Ramos (cell line): ENCODE results near the gene RCAN3.
"Not testable (repeated sequence)": the region's sequence is repeated elsewhere in the genome, so short reads cannot be mapped to it uniquely, and the experiment has no call there.

Experiments used
- in situ Hi-C: fragments of 300-500 bp; cut with MboI; formaldehyde crosslinking; loops from one replicate; pipeline ENCODE4 v1.14.3; 2022; ENCODE audit warnings: low sequenced_read_pairs; ENCODE audit not compliant: unreplicated experiment

RCAN3 gene

DNA sequence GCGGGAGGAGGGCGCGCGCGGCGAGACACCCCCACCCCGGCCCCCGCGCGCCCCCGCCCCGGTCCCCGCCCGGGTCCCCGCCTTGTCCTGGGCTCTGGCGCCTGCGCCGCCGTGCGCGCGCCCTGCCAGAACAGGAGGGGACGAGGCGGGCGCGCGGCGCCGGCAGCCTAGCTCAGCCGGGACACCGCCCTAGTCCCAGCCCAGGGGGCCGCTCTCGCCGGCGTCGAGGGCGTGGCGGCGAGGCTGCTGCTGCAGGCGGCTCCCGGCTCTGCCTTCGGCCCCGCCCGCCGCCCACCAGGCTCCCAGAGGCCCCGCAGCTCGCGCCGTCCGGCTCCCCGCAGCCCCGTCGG, at the start of gene RCAN3:
Gene RCAN3, plus strand, starts transcription at position 128 of the 350 bp plus-strand sequence. CDS start 11,537 bp downstream, outside the sequence.
- in situ Hi-C loops: no loop called here

DNA sequence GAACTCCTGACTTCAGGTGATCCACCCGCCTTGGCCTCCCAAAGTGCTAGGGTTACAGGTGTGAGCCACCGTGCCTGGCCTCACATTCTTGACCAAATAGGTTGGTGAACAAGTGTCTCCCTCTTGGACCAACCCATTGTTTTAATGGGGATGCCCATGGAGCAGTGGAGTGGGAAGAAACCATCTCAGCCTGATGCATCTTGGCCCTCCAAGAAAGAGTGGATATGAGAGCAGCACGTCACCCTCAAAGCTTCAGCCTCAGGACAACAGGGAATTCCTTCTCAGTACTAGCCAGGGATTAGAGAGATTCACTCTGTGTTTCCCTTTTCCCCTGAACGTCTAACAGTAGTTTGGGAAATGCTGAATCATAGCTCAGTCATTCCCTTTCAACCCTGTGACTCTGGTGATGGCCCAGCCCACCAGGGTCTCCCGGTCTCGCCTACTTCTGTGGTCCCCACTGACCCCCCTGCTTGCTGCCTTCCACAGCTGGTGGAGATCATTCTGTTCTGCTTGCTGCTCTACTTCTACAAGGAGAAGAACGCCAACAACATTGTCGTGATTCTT, 49.6 kb upstream of the RCAN3 start:
- in situ Hi-C loops: no loop called here

DNA sequence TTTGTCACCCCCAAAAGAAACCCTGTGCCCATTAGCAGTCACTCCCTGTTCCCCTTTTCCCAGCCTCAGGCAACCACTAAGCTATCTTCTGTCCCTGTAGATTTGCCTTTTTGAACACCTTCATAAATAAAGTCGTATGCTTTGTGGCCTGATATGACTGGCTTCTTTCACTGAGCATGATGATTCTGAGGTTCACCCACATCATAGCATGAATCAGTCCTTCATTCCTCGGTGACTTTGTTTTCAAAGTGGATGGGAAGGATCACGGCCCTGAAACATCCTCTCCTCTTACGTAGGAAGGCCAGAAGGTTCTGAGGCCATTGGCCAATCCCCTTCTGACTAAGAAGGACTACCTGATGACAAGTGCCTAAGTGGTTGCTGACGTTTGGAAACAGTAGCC, 48.0 kb upstream of the RCAN3 start:
- in situ Hi-C loops: no loop called here

- in situ Hi-C loops: no loop called here
These were observed 47.4 kb upstream of the RCAN3 start for GRCh38 chr1:24455272-24455671.

GRCh38 chr1:24457866-24458265, 44.8 kb upstream of the RCAN3 start:
- in situ Hi-C loops: no loop called here

DNA sequence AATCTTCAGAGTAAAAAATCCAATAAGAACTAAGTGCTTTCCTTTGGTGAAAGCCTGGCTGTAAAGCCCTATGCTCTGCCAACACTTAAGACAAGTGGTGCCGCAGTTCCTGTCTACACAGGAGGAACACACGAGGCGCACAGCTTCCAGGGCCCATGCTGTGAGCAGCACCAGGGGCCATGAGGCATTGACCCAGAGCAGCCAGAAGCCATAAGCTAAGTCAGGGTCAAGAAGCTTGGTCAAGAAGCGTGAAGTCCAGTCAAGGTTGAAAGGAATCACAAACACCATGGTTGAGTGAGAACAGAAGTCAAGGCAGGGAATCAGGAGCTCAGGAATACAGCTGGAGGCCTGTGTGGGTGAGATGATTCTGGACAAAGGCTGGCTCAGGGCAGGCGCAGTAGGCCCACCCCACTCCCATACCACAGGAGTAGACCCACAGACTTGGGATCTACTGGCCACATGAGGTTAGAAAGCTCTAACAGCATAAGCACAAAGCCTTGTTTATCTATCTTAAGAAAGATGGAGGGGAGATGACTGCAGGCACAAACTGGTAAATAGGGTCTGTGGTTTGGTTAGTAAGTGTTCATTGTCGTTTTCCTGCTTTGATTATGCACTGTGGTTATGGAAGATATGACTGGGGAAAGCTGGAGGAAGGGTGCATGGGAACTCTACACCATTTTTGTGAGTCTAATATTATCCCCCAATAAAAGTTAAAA, 42.9 kb upstream of the RCAN3 start:
- in situ Hi-C loops: no loop called here

GRCh38 chr1:24462128-24462527, 40.5 kb upstream of the RCAN3 start:
- in situ Hi-C loops: not testable (repeated sequence)

DNA sequence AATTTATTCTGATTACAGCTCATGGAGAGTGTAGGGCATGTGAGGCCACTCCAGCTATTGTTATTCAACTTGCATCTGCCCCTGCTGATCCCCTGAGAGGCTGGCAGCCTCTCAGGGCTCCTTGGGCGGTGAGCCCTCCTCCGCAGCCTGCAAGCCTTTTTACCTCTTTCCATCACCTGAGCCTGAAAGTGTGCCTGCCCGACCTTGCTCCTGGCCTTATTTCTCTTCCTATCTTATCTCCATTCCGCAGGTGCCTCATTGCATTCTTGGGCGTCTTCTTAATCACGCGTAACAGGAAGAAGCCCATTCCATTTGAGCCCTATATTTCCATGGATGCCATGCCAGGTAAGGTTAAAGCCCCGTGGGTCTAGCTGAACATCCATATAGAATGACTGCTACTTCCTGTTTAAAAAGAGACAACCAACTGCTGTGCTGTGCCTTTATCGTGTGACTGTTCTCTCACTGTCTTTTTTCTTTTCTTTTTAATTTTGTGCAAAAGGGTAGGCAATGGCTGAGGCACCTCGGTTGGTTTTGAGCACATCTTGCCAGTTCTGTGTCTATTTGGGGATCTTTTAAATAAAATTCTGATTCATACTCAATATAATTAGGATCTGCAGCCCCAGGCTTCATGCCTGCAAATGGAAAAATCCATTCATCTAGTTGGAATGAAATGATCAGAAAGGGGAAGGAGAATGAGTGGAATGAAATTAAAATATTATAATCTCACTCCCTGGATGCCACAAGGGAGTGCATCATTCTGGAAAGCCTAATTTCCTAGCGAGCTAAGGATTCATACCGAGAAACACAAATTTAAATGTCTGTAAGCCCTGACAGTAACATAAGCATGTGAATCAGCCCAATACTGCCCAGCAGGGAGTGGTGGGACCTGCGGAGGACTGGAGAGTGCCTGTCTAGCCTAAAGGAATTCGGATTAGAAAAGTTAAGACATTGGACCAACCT, 38.6 kb upstream of the RCAN3 start:
- in situ Hi-C loops: no loop called here

DNA sequence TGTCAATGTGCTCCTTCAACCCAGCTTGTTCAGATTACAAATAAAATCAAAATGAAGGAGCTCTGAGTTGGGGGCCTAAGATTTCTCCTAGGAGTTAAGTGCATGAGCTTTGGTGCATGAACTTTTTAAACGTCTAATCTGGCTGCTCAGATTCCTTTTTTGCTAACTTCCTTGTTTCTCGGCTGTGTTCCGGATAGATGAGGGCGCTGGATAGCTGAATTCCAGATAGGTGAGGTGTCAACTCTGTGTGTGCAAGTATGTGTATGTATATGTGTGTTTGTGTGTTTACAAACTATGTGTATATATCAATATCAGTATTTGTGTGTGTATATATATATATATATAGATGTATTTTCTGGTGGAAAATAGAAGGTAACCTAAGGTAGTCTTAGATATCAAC, 37.5 kb upstream of the RCAN3 start:
- in situ Hi-C loops: no loop called here

GRCh38 chr1:24465638-24466037, 37.0 kb upstream of the RCAN3 start:
- in situ Hi-C loops: no loop called here

GRCh38 chr1:24468685-24469316, 33.8 kb upstream of the RCAN3 start:
- in situ Hi-C loops: no loop called here

DNA sequence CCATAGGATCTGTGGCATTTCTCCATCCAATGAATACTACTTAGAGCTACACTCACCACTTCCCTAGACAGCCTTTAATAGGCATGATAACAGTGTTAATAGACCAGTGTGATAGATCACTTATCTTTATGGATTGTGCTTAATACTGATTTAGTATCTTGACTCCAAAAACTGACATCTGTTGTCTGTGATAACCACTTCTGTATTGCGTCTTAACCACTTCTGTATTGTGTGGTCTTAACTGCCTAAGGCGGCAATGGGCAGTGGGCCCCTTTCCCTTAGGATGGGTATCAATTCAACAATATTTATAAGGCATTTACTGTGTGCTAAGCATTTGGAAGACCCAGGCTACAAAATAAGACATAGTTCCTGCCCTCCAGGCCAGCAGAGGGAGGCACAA, 32.0 kb upstream of the RCAN3 start:
- in situ Hi-C loops: no loop called here

DNA sequence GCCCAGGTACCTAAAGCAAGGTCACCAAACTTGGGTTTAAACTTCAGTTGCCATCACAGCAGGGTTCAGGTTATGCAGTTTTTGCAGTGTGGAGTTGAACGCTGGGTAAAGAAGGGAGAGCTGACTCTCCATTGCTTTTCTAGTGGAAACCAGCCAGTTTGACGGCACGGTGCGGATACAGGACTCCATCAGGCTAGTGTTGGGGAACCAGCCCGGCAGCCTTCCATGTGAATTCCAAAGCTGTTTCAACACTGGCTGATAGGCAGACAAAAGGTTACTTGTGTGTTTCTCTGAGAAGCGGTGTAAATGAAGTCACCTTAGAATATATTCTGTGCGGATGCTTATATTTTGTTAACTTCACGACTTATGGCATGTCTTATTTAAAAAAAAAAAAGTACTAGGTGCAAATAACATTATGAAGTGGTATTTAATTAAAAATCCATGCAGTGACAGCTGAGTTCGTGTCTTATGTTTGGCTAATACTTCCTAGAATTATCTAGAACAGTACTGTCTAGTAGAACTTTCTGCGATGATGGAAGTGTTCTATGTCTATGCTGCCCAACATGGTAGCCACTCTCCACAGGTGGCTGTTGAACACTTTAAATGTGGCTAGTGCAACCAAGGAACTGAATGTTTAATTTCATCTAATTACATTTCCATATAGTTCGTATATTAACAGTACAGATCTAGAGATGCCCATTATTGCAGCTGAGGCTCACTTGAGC, 29.9 kb upstream of the RCAN3 start:
- in situ Hi-C loops: no loop called here

DNA sequence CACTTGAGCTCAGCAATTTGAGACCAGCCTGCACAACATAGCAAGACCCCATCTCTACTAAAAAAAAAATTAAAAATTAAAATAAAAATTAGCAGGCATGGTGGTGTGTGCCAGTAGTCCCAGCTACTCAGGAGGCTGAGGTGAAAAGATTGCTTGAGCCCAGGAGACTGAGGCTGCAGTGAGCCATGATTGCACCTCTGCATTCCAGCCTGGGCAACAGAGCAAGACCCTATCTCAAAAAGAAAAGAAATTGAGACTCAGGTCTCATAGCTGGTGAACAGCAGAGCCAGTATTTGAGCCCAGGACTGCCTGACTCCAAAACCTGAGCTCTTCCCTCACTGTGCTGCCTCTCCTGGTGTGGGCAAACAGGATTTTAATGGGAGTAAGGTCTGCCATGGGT, 28.4 kb upstream of the RCAN3 start:
- in situ Hi-C loops: no loop called here

- in situ Hi-C loops: no loop called here
These were observed 26.9 kb upstream of the RCAN3 start for GRCh38 chr1:24475700-24476099.

- in situ Hi-C loops: no loop called here
These were observed 26.1 kb upstream of the RCAN3 start for GRCh38 chr1:24476571-24476970.

DNA sequence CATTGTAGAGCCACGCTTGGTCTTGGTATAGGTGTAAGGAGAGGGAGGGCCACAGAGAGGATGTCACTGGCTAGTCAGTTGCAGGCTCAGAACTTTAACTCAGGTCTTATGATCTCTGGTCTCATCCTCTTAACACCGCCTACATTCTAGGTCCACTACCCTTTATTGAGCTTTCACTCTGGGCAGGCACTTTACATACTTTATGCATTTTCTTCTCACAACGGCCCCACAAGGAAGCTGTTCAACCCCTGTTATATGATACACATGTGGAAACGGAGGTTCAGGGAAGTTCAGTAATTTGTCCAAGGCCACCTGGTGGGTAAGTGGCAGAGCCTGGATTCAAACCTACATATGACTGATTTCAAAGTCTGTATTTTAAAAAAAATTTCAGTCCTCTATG, 25.3 kb upstream of the RCAN3 start:
- in situ Hi-C loops: no loop called here

GRCh38 chr1:24481101-24481500, 21.5 kb upstream of the RCAN3 start:
- in situ Hi-C loops: no loop called here

- in situ Hi-C loops: no loop called here
These were observed 20.6 kb upstream of the RCAN3 start for GRCh38 chr1:24481843-24482610.
